C4-2B (cell line): ENCODE data around the gene GNAL.

ENCODE experiments used
- CTCF ChIP-seq: fragments of 450-650 bp; conservative IDR thresholded peaks from 2 replicates; pipeline ENCODE4 v1.5.1; 2017; ENCODE audit warnings: mild to moderate bottlenecking
- ZFX ChIP-seq: fragments of 450-650 bp; IDR thresholded peaks from 2 replicates; pipeline ENCODE4 v1.6.1; 2017

- no peak for TF ChIP-seq CTCF
- TF ChIP-seq ZFX = no peak
These were observed 119.2 kb downstream of the GNAL start for GRCh38 chr18:11808001-11808855.
